WI38 (cell line): ENCODE results near the gene MID1.

Source experiments
- H3K4me3 ChIP-seq: 2 replicates; pipeline ENCODE4 v1.5.1; 2011; ENCODE audit warnings: low read depth, mild to moderate bottlenecking, control low read depth, low read length
- CTCF ChIP-seq: IDR thresholded peaks from 2 replicates; pipeline ENCODE4 v1.5.1; 2012; ENCODE audit warnings: low read depth, mild to moderate bottlenecking, control low read depth, low read length

MID1 gene

GRCh38 chrX:10414156-10414824 lies 206.1 kb downstream of the MID1 start:
- TF ChIP-seq CTCF, result no peak
- H3K4me3 ChIP-seq, result no peak overlapping the region

- no peak for TF ChIP-seq CTCF
- H3K4me3 ChIP-seq, result no peak overlapping the region
These were observed 215.9 kb downstream of the MID1 start for GRCh38 chrX:10404436-10404835.

- TF ChIP-seq CTCF, result no peak
- no peak overlapping the region for H3K4me3 ChIP-seq
These were observed 219.1 kb downstream of the MID1 start for GRCh38 chrX:10401239-10401638.

- no peak for TF ChIP-seq CTCF
- no peak overlapping the region for H3K4me3 ChIP-seq
These were observed 221.2 kb downstream of the MID1 start for GRCh38 chrX:10399043-10399741.

- H3K4me3 ChIP-seq, result no peak overlapping the region
- TF ChIP-seq CTCF, result no peak
These were observed 222.2 kb downstream of the MID1 start for GRCh38 chrX:10398215-10398614.

- no peak for TF ChIP-seq CTCF
- no peak overlapping the region for H3K4me3 ChIP-seq
These were observed 223.0 kb downstream of the MID1 start for GRCh38 chrX:10397349-10397748.

GRCh38 chrX:10395643-10396042 lies 224.7 kb downstream of the MID1 start:
- TF ChIP-seq CTCF, result no peak
- no peak overlapping the region for H3K4me3 ChIP-seq
